ENCODE data around the gene TRABD2B. TPM values are rescaled to one million over a fixed set of nuclear protein-coding genes. Genes with fewer than 3 reads are reported as not detected.

Gene TRABD2B
- total RNA-seq, 1 experiment from 2014 or later = 0.05 TPM

DNA sequence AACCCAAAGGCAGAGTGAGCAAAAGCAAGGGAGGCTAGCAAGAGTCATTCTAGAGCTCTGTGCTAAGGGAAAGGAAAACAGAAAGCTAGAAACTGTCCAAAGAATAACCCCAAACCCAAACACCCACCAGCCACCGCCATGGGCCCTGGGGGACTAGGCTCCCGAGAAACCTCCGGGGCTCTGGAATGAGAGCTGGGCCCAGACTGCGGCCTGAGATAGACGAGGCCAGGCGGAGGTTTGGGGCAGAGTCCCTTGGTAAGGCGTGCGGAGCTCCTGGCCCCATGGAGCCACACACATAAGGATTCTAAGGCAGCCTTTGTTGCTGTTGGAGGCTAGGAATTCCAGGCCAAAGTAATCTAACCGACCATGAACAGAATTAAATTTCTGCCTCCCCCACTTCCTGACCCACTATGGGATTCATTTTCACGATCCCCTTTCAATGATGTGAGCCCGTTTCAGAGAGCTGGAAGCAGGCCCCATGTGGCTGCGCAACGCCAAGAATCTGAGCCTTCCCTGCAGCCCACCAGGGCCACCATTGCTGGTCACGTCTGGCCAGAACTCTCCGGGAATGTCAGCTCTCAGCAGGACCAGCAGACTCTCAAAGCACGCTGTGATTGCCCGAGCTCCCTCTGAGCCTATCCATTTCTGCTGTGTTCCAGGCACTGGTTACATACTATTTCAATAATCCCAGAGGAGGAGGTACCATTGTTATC lies 145.0 kb downstream of the TRABD2B start (continued):
- TF ChIP-seq, protein P1, sequence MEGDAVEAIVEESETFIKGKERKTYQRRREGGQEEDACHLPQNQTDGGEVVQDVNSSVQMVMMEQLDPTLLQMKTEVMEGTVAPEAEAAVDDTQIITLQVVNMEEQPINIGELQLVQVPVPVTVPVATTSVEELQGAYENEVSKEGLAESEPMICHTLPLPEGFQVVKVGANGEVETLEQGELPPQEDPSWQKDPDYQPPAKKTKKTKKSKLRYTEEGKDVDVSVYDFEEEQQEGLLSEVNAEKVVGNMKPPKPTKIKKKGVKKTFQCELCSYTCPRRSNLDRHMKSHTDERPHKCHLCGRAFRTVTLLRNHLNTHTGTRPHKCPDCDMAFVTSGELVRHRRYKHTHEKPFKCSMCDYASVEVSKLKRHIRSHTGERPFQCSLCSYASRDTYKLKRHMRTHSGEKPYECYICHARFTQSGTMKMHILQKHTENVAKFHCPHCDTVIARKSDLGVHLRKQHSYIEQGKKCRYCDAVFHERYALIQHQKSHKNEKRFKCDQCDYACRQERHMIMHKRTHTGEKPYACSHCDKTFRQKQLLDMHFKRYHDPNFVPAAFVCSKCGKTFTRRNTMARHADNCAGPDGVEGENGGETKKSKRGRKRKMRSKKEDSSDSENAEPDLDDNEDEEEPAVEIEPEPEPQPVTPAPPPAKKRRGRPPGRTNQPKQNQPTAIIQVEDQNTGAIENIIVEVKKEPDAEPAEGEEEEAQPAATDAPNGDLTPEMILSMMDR (IDR thresholded peaks at IDR 0.05 in 2 of 3, conservative IDR thresholded peaks at IDR 0.05 in 1 of 3; ENCODE audit: borderline replicate concordance in 1 of 3, insufficient read depth in 1 of 3, low read depth in 2 of 3, low read length in 2 of 3) = no peak
- no peak for TF ChIP-seq ZNF274 (IDR thresholded peaks at IDR 0.05; ENCODE audit: low read depth, low read length)

DNA sequence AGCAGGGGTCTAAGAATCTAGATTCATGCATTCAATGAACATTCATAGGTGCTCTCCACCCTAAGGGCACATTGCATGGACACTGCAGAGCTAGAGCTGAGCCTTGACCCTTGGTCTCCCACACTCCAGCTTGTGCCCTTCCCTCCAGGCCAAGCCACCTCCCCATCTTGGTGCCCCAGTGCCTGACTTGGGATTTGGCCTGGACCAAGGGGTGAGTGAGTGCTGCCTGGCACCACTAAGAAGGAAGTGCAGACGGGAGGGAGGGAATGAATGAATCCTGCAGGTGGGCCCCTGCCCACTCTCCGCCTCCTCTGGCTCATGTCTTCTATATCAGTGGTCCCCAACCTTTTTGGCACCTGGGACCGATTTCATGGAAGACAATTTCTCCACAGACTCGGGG lies 146.7 kb downstream of the TRABD2B start:
- H3K9me2 ChIP-seq (ENCODE audit: insufficient read depth) = no peaks in the 10 kb centered on the region
- no TSS peak for BruUV-seq (replicated peaks)
- peaks cover 7% of the 10 kb centered on the region; the same call in 1 of the 2 replicates for H3K27me3 ChIP-seq (ENCODE audit: insufficient read depth, low read length)
- RAD21 ChIA-PET (ENCODE audit: low non-redundant PET in 1 of 2, low total read pairs in 2 of 2, uncharacterized antibody in 2 of 2, unreplicated experiment in 2 of 2) = no interaction called here
- no peak overlapping the region for H3K9ac ChIP-seq (ENCODE audit: low read length)
- POLR2A ChIA-PET = no interaction called here
- no peak overlapping the region for H3K4me3 ChIP-seq (replicated peaks in 1 of 2; ENCODE audit: low read depth in 1 of 2, low read length in 2 of 2)
- DNase-seq (ENCODE audit: low read depth, low spot score) (no peak), ATAC-seq (no peak)
- H3K9me3 ChIP-seq (ENCODE audit: control insufficient read depth in 1 of 2, insufficient read depth in 1 of 2, low read depth in 1 of 2, low read length in 2 of 2) = no peaks in the 10 kb centered on the region
- H4K20me1 ChIP-seq (ENCODE audit: insufficient read depth) = no peaks in the 10 kb centered on the region
- no peak overlapping the region for H3K27ac ChIP-seq (ENCODE audit: low read depth, low read length)
- CTCF ChIA-PET = no interaction called here
- no peak overlapping the region for H3K4me2 ChIP-seq (ENCODE audit: low read length)
- no peaks in the 10 kb centered on the region for H3K79me2 ChIP-seq (ENCODE audit: insufficient read depth, low read length)
- no peaks in the 10 kb centered on the region for H3K4me1 ChIP-seq (ENCODE audit: control insufficient read depth in 1 of 2, insufficient read depth in 2 of 2, low read length in 2 of 2)
- H3K36me3 ChIP-seq (ENCODE audit: control insufficient read depth in 1 of 2, insufficient read depth in 2 of 2, low read length in 2 of 2) = no peaks in the 10 kb centered on the region
- no peak overlapping the region for H2AFZ ChIP-seq (ENCODE audit: low read depth, low read length, poor library complexity, severe bottlenecking)
- intact Hi-C loops (cut with micrococcal nuclease) = no loop called here
- TF ChIP-seq JUND (IDR thresholded peaks at IDR 0.05) = no peak
- TF ChIP-seq, protein P1 (IDR thresholded peaks at IDR 0.05 in 2 of 3, conservative IDR thresholded peaks at IDR 0.05 in 1 of 3; ENCODE audit: borderline replicate concordance in 1 of 3, insufficient read depth in 1 of 3, low read depth in 2 of 3, low read length in 2 of 3) = no peak
- TF ChIP-seq CBX3 (IDR thresholded peaks at IDR 0.05; ENCODE audit: low read depth) = no peak
- no peak for TF ChIP-seq SRF (IDR thresholded peaks at IDR 0.05; ENCODE audit: low read depth)
- TF ChIP-seq, protein P2, sequence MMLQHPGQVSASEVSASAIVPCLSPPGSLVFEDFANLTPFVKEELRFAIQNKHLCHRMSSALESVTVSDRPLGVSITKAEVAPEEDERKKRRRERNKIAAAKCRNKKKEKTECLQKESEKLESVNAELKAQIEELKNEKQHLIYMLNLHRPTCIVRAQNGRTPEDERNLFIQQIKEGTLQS (IDR thresholded peaks at IDR 0.05) = no peak
- TF ChIP-seq, protein P3, sequence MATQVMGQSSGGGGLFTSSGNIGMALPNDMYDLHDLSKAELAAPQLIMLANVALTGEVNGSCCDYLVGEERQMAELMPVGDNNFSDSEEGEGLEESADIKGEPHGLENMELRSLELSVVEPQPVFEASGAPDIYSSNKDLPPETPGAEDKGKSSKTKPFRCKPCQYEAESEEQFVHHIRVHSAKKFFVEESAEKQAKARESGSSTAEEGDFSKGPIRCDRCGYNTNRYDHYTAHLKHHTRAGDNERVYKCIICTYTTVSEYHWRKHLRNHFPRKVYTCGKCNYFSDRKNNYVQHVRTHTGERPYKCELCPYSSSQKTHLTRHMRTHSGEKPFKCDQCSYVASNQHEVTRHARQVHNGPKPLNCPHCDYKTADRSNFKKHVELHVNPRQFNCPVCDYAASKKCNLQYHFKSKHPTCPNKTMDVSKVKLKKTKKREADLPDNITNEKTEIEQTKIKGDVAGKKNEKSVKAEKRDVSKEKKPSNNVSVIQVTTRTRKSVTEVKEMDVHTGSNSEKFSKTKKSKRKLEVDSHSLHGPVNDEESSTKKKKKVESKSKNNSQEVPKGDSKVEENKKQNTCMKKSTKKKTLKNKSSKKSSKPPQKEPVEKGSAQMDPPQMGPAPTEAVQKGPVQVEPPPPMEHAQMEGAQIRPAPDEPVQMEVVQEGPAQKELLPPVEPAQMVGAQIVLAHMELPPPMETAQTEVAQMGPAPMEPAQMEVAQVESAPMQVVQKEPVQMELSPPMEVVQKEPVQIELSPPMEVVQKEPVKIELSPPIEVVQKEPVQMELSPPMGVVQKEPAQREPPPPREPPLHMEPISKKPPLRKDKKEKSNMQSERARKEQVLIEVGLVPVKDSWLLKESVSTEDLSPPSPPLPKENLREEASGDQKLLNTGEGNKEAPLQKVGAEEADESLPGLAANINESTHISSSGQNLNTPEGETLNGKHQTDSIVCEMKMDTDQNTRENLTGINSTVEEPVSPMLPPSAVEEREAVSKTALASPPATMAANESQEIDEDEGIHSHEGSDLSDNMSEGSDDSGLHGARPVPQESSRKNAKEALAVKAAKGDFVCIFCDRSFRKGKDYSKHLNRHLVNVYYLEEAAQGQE (IDR thresholded peaks at IDR 0.05; ENCODE audit: low read depth) = no peak
- TF ChIP-seq ZNF274 (IDR thresholded peaks at IDR 0.05; ENCODE audit: low read depth, low read length) = no peak
- TF ChIP-seq EZH2phosphoT487 (IDR thresholded peaks at IDR 0.05; ENCODE audit: borderline replicate concordance) = no peak
- TF ChIP-seq, protein P4, sequence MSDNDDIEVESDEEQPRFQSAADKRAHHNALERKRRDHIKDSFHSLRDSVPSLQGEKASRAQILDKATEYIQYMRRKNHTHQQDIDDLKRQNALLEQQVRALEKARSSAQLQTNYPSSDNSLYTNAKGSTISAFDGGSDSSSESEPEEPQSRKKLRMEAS (IDR thresholded peaks at IDR 0.05) = no peak
- TF ChIP-seq SP1 (IDR thresholded peaks at IDR 0.05; ENCODE audit: low read depth) = no peak
- no peak for TF ChIP-seq ELF1 (IDR thresholded peaks at IDR 0.05; ENCODE audit: borderline replicate concordance, low read depth)
- no peak for TF ChIP-seq RAD21 (IDR thresholded peaks at IDR 0.05; ENCODE audit: low read depth)
- TF ChIP-seq, protein P5, sequence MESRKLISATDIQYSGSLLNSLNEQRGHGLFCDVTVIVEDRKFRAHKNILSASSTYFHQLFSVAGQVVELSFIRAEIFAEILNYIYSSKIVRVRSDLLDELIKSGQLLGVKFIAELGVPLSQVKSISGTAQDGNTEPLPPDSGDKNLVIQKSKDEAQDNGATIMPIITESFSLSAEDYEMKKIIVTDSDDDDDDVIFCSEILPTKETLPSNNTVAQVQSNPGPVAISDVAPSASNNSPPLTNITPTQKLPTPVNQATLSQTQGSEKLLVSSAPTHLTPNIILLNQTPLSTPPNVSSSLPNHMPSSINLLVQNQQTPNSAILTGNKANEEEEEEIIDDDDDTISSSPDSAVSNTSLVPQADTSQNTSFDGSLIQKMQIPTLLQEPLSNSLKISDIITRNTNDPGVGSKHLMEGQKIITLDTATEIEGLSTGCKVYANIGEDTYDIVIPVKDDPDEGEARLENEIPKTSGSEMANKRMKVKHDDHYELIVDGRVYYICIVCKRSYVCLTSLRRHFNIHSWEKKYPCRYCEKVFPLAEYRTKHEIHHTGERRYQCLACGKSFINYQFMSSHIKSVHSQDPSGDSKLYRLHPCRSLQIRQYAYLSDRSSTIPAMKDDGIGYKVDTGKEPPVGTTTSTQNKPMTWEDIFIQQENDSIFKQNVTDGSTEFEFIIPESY (IDR thresholded peaks at IDR 0.05; ENCODE audit: extremely low read depth, insufficient replicate concordance, low read length) = no peak

Data from HCT116 (cell line).